DMS153 treated with DMSO at 0.1 percent for 48 hours (cell line): ENCODE measurements around the gene DGKK.
"Not testable (repeated sequence)": the region's sequence is repeated elsewhere in the genome, so short reads cannot be mapped to it uniquely, and the experiment has no call there.

Experiments used
- DNase-seq: peaks from one replicate; lab custom pipeline; 2025; ENCODE audit not compliant: unreplicated experiment; lab: John Stamatoyannopoulos, UW

The DGKK gene

DNA sequence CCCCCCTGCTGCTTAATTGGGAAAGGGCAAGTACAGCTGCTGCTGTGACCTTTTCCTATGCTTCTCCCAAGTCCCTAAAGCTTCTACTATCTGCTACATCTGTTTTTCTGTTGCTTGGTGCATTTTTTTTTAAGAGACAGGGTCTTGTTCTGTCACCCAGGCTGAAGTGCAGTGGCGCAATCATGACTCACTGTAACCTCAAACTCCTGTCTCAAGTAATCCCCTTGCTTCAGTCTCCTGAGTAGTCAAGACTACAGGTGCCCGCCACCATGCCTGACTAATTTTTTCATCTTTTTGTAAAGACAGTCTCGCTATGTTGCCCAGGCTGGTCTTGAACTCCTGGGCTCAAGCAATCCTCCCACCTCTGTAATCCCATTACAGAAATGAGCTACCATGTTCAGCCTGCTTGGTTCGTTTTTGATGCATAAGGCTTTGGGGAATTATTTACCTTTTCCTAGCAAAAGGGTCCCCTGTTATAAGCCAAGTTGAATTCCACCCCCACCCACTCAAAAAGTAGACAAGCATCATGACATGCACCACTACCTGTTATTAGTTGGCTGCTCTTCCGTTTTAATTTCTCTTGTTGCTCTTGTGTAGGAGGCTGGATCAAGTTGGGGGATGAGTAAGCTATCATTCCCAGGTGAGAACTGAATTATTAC, 39.6 kb downstream of the DGKK start:
- no peak for DNase-seq

DNA sequence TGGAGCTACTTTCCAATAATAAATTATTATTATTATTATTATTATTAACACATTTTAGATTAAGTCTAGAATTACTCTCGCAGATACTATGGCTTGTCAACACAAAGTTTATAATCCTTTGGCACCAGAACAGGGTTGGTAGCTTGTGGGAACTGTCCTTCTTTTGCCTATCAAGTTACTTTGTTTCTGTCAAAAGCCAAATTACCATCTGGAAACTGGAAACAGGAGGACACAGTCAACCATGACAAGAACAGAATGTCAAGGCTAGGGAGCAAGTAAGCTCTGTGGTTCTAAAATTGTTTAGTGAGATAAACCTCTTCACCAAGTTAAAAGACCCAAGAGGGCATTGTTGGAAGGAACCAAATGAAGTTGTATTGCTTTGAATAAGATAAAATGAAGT, 42.5 kb downstream of the DGKK start:
- DNase-seq, result no peak

DNA sequence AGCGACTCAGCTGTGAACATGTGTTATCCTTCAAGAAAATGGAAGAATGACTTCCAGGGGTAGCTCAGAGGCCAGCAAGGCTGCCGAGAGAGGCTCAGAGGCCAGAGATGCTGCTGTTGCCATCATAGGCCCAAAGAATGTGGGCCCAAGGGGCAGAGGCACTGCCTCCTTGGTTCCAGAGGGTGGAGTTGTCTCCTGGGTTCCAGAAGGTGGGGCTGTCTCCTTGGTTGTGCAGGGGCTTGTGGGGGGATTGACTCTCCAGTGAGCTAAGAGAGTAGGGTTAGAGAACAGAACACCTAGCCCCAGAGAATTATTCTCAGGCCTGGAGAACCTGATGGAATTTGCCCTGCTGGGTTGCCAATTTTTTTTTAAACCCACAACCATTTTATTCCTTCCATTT, 62.6 kb downstream of the DGKK start:
- DNase-seq, result no peak

DNA sequence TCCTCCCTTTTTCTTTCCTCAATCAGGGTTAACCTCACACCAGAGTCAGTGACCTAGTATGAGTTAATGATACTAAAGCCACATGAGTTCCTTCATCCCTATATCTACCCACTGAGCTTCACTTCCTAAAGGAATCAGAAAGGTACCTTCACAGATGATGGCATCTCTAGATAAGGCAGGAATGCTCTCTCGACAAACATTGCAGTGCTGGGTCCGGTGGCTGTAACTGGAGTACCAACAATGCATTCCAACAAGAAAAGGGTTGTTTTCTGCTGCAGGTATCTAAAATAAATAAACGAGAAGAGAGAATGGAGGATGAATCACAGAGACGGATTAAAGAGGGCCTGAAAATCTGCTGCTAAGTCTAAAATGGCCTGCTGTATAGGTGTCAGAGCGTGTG, 66.7 kb downstream of the DGKK start:
- no peak for DNase-seq

DNA sequence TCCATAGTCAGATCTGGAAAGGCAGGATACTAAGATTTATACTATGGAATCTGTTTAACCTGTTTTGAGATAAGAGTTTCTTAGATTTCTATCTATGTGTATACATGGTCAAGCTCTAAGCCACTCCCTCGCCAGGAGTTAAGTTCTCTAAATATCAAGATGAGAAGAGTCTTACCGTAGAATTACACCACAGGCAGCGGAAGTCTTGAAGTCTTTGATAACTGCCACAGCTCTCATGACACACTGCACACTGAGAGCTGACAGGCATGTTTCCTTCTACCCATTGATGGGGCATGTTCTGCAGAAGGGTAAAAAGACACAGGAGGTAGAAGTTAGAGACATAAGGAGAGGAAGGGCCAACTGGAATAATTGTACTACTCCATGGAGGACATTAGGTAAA, 67.7 kb downstream of the DGKK start:
- DNase-seq, result no peak

DNA sequence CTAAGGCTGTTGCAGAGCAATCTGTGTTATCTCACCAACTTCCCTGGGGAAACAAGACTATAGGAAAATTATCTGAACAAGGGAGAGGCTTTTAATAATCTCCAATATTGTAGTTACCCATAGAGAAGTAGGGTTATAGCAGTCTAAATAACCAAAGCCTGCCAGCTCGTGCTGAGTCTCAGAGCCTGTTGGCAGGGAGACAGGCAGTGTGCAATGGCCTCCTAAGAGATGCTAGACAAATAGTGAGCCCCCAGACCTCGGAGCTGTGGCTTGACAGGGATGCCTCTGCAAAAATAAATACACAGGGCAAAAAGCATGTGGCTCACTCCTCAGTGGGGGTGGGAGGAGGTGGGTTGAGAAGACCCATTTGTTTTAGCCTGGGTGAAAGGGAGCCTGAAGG, 76.7 kb downstream of the DGKK start:
- DNase-seq, result no peak

DNA sequence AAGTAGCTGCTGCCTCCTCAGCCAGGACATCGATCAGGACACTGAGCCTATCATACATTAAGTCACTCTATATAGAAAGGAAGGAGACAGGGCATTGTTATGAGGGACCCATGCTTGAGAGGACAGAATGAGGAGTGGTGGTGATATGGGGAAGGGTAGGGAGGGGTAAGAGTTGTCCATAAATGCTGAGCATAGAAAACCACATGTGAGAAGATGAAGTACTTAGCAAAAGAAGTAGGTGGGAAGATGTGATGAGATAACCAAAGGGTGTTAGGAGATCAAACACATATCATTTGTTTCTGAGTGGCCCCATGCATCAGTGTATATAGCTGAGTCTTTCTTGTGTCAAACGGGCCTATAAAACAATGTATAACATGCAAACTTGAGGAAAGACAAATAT, 84.1 kb downstream of the DGKK start:
- no peak for DNase-seq

DNA sequence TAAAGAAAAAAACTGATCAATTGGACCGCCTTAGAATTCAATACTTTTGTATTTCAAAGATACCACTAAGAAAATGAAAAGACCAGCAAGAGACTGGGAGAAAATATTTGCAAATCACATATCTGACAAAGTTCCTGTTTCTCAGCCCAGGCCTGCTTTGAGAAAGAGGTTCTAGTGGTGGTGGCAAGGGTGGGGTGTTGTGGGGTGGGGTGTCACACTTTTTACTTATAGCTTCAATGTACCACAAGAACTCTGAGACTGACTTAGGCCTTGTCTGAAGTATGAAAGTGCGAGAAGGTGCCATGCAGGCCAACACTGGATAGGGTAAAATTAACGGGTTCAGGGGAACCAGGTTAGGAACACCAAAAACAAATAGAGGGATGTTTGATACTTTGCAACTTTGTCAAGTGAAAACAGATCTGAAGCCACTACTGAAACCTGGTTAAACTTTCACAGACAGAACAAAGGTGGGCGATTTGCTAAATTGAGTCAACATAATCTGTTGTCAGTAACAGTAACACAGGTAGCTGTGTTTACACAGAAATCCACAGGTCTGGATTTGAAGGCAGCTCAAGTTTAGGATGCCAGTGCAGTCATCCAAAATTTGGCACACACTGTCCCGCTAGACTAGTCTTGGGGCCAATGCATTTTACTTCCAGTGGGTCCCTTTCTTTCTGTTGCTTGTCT, 88.8 kb downstream of the DGKK start:
- no peak for DNase-seq

DNA sequence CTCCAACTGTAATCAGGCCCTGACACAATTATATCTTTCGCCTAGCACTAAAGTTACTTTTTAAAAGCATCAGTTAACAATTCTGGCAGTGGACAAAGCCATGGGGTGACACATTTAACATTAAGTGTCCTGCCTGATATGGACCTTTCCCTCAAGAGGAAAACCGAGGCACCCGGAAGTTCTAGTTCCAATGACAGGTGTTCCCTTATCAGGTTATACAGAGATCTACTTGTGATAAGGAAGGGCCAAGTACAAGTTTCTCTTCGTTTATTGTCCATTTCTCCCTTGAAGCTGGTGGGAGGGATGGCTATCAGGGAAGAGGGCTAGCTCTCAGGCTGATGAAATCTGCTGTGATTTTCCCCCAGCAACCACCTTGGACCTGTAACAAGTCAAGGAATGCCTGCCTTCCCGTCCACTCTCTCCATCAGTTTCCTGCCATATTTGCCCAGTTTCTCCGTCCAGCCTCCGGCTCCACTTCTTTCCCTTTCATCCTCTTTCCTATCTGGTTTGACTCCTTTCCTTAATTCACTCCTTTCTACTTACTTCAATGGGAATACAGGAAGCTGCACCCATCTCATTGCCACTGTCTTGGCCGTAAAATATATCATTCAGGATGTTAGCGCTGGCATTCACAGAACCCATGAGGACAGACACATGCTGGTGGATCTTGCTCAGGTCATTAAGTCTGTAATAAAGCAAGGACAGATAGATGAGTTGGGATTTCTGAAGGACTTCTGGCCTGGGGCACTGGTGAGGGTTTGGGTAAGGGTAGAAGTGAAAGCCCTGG, 95.0 kb downstream of the DGKK start:
- no peak for DNase-seq

DNA sequence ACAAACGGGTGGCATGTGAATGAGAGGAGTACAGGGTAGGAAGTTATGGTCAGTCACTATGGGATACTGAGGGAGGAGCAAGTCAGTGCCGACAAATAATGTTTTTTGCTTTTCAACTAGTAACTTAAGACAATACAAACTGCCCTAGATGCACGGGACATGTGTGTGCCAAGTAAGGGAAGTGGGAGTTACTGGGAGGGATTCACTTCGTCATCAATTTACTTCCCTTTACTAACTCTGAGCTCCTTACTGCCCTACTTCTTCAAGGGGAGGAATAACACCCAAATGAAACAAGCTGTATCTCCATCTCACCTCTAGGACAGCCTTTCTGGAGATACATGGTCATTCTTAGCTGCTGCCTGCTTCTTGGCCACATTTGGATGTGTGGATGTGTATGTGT, 97.7 kb downstream of the DGKK start:
- DNase-seq, result no peak

DNA sequence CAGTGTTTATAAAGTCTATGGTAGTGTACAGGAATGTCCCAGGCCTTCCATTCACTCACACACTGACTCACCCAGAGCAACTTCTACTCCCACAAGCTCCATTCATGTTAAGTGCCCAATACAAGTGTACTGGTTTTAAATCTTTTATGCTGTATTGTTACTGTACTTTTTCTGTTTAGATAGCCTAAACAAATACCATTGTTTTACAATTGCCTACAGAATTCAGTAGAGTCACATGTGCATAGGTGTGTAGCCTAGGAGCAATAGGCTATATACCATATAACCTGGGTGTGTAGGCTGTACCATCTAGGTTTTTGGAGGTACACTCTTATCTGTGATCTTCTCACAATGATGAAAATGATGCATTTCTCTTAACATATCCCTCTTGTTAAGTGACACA, 126.7 kb downstream of the DGKK start:
- no peak for DNase-seq

DNA sequence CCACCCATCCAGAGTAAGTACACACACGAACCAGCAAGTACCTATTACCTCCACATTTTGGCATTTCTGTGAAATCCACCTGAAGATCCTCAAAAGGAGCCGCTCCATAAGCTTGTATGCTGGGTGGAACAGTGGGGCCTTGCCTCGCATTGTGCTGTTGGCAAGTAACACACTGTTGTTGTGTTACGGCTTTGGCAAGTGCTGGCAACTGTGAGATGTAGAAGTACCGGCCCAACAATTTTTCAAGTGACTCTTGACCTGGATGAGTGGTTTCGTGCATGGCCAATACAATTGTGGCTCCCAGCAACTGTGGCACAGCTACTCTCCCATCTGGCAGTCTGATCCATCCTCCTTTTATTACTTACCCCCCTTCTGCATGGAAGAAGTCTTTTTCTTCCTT, 137.3 kb downstream of the DGKK start:
- no peak for DNase-seq

DNA sequence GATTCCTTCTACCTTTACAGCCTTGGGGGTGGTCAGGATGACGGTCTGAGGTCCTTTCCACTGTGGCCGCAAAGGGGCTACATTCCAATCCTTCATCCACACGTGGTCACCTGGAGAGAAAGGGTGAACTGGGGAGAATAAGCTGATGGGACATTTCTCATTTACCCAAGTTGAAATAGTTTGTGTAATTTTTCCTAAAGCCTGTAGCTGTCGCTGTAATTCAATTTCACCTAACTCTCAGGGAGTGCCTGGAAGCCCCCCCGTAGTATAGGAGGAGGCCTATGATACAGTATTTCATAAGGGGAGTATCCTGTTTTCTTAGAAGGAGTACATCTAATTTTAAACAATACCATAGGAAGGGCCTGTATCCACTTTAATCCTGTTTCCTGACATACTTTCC, 138.0 kb downstream of the DGKK start:
- not testable (repeated sequence) for DNase-seq

DNA sequence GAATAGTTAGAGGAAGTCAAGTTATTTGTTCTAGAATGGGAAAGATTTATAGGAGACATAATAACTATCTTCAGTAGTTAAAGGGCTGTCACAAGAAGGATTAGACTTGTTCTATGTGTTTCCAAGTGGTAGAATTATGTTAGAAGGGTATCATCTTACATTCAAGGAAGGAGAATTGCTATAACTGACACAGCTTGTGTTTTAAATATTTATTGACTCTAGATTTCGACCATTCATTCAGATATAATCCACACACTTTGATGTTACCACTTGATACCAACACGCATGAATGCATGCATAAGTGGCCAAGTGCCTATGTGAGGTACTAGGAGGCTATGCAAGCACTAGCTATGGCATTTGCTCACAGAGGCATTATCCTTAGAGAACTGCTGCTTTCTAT, 143.4 kb downstream of the DGKK start:
- DNase-seq, result no peak
